Fibroblast of lung (primary cell): ENCODE results near the gene DOCK7. TPM values are rescaled to one million over a fixed set of nuclear protein-coding genes. Genes with fewer than 3 reads are reported as not detected.
A peak's percentile ranks its signal among the peaks of the same experiment; 100 is the strongest.

ENCODE experiments used
- DNase-seq, 2 donors: peaks; one replicate each; pipeline versions ENCODE4 v3.0.0 to v3.0.0-alpha.2; 2010; ENCODE audit warnings: low read depth in 2 of 2
- H2AFZ ChIP-seq: 2 replicates; pipeline ENCODE4 v1.5.1; 2012; ENCODE audit warnings: low read length, control low read depth, inconsistent platforms
- H3K27ac ChIP-seq: 2 replicates; pipeline ENCODE4 v1.5.1; 2011; ENCODE audit warnings: low read length, control low read depth; ENCODE audit not compliant: insufficient read depth
- H3K27me3 ChIP-seq: 2 replicates; pipeline ENCODE4 v1.5.1; 2011; ENCODE audit warnings: mild to moderate bottlenecking, low read length; ENCODE audit not compliant: control insufficient read depth, insufficient read depth
- H3K36me3 ChIP-seq: 2 replicates; pipeline ENCODE4 v1.5.1; 2011; ENCODE audit warnings: low read length; ENCODE audit not compliant: control insufficient read depth, insufficient read depth
- H3K4me1 ChIP-seq: 2 replicates; pipeline ENCODE4 v1.5.1; 2011; ENCODE audit warnings: low read length; ENCODE audit not compliant: control insufficient read depth, insufficient read depth; ENCODE audit errors: extremely low read depth
- H3K4me2 ChIP-seq: 2 replicates; pipeline ENCODE4 v1.5.1; 2011; ENCODE audit warnings: low read length, control low read depth; ENCODE audit not compliant: insufficient read depth; ENCODE audit errors: extremely low read depth
- H3K4me3 ChIP-seq, 4 experiments: fragments of 200-600 bp in 1 of 4; sonication (generic) in 1 of 4; replicated peaks in 1 of 4; 2 replicates each; pipeline ENCODE4 v1.5.1; 2011 to 2016; ENCODE audit warnings: low read length in 4 of 4, low read depth in 3 of 4, mild to moderate bottlenecking in 3 of 4, control low read depth in 2 of 4, inconsistent platforms in 1 of 4, mixed read lengths in 1 of 4; ENCODE audit not compliant: insufficient read depth in 1 of 4; ENCODE audit errors: control extremely low read depth in 1 of 4
- H3K79me2 ChIP-seq: 2 replicates; pipeline ENCODE4 v1.5.1; 2012; ENCODE audit warnings: mild to moderate bottlenecking, low read length, inconsistent platforms; ENCODE audit not compliant: control insufficient read depth, insufficient read depth
- H3K9ac ChIP-seq: 2 replicates; pipeline ENCODE4 v1.5.1; 2011; ENCODE audit warnings: mild to moderate bottlenecking, low read length, control low read depth; ENCODE audit not compliant: insufficient read depth
- H3K9me3 ChIP-seq: 2 replicates; pipeline ENCODE4 v1.5.1; 2012; ENCODE audit warnings: low read depth, low read length; ENCODE audit not compliant: control insufficient read depth, insufficient read depth
- H4K20me1 ChIP-seq: 2 replicates; pipeline ENCODE4 v1.5.1; 2011; ENCODE audit warnings: low read length; ENCODE audit not compliant: control insufficient read depth, insufficient read depth; ENCODE audit errors: extremely low read depth
- CTCF ChIP-seq, 2 donors: IDR thresholded peaks in 1 of 2; conservative IDR thresholded peaks in 1 of 2; 1 replicate in 1 of 2; 2 replicates in 1 of 2; pipeline ENCODE4 v1.5.1; 2011 to 2012; ENCODE audit warnings: low read length in 2 of 2, control low read depth in 1 of 2, inconsistent platforms in 1 of 2, low read depth in 1 of 2, mild to moderate bottlenecking in 1 of 2
- EZH2 ChIP-seq: IDR thresholded peaks from 2 replicates; pipeline ENCODE4 v1.5.1; 2012; ENCODE audit warnings: low read length, control low read depth, mild to moderate bottlenecking; ENCODE audit errors: missing control alignments
- polyA plus RNA-seq, 2 donors: library from polyadenylated mRNA; depleted of rRNA in 1 of 2; stranded (reverse) in 1 of 2; unstranded in 1 of 2; fragments of >200 nt; gene quantifications; 2 replicates each; pipeline ENCODE4 v1.2.1, GENCODE V29; 2011 to 2012; ENCODE audit warnings: missing spikeins in 1 of 2
- total RNA-seq: library from RNA; depleted of rRNA; stranded (reverse); fragments of >200 nt; gene quantifications from 2 replicates; pipeline ENCODE4 v1.2.1, GENCODE V29; 2014

Gene DOCK7
- total and polyA plus RNA-seq, 2 donors (not counting 1 experiment from before 2014, with no cell fraction given), result 66.5 to 153 TPM

- no peak overlapping the region for H2AFZ ChIP-seq
- H3K27me3 ChIP-seq, result no peaks in the 10 kb centered on the region
- no peaks in the 10 kb centered on the region for H3K9me3 ChIP-seq
- H3K4me2 ChIP-seq, result no peak overlapping the region
- no peaks in the 10 kb centered on the region for H3K79me2 ChIP-seq
- no peak overlapping the region for H3K4me3 ChIP-seq
- no peaks in the 10 kb centered on the region for H3K4me1 ChIP-seq
- no peak for DNase-seq
- H3K27ac ChIP-seq, result no peak overlapping the region
- H3K36me3 ChIP-seq, result peaks cover 2% of the 10 kb centered on the region
- TF ChIP-seq EZH2 (no peak), CTCF (conservative IDR thresholded peaks at IDR 0.05 in 1 of 2, IDR thresholded peaks at IDR 0.05 in 1 of 2; ENCODE audit: low read depth in 1 of 2, low read length in 2 of 2) (no peak)
- H3K9ac ChIP-seq, result no peak overlapping the region
- no peaks in the 10 kb centered on the region for H4K20me1 ChIP-seq
Observed at GRCh38 chr1:62513013-62513412, 175.2 kb downstream of the DOCK7 start.

- no peak for TF ChIP-seq EZH2
- TF ChIP-seq CTCF (conservative IDR thresholded peaks at IDR 0.05 in 1 of 2, IDR thresholded peaks at IDR 0.05 in 1 of 2; ENCODE audit: low read depth in 1 of 2, low read length in 2 of 2), result no peak
- H2AFZ ChIP-seq, result no peak overlapping the region
Observed at GRCh38 chr1:62509028-62509427, 179.2 kb downstream of the DOCK7 start.

GRCh38 chr1:62508187-62508758 lies 179.9 kb downstream of the DOCK7 start:
- Histone ChIP-seq H3K27ac (no peak overlapping the region), H2AFZ (no peak overlapping the region), H3K36me3 (peaks cover 5% of the 10 kb centered on the region)

More at GRCh38 chr1:62509028-62509427, 179.2 kb downstream of the DOCK7 start:
- no peak for DNase-seq
- Histone ChIP-seq H3K27me3 (no peaks in the 10 kb centered on the region), H3K9ac (no peak overlapping the region), H3K79me2 (no peaks in the 10 kb centered on the region), H3K4me3 (no peak overlapping the region), H4K20me1 (no peaks in the 10 kb centered on the region), H3K4me1 (no peaks in the 10 kb centered on the region), H3K36me3 (peaks cover 5% of the 10 kb centered on the region), H3K9me3 (no peaks in the 10 kb centered on the region), H3K4me2 (no peak overlapping the region), H3K27ac (no peak overlapping the region)

More at GRCh38 chr1:62508187-62508758, 179.9 kb downstream of the DOCK7 start:
- TF ChIP-seq CTCF (conservative IDR thresholded peaks at IDR 0.05 in 1 of 2, IDR thresholded peaks at IDR 0.05 in 1 of 2; ENCODE audit: low read depth in 1 of 2, low read length in 2 of 2) (peak; percentile 52 to 65), EZH2 (no peak)
- H3K79me2 ChIP-seq, result no peaks in the 10 kb centered on the region
- no peak overlapping the region for H3K9ac ChIP-seq
- H3K4me2 ChIP-seq, result no peak overlapping the region
- H3K9me3 ChIP-seq, result no peaks in the 10 kb centered on the region
- H3K4me1 ChIP-seq, result no peaks in the 10 kb centered on the region
- H3K27me3 ChIP-seq, result no peaks in the 10 kb centered on the region
- DNase-seq, result peak; percentile 42 to 76
- H3K4me3 ChIP-seq, result no peak overlapping the region
- H4K20me1 ChIP-seq, result no peaks in the 10 kb centered on the region
